H1 (cell line): Measurements from ENCODE around the gene IFNGR1. TPM values are rescaled to one million over a fixed set of nuclear protein-coding genes. Genes with fewer than 3 reads are reported as not detected.
A peak's percentile ranks its signal among the peaks of the same experiment; 100 is the strongest.

Source experiments
- CTCF ChIA-PET: fragments of 300-600 bp; sonication (Branson Sonifier 250); formaldehyde crosslinking; loops from one replicate; lab custom pipeline; 2021; ENCODE audit not compliant: partially characterized antibody; lab: Charles Lee
- POLR2A ChIA-PET: fragments of 300-600 bp; sonication (Branson Sonifier 250); formaldehyde crosslinking; loops from one replicate; lab custom pipeline; 2021; ENCODE audit warnings: inconsistent platforms; ENCODE audit not compliant: partially characterized antibody; lab: Charles Lee
- DNase-seq, 2 experiments: peaks; one replicate each; pipeline versions ENCODE4 v3.0.0 to v3.0.0-alpha.2; 2010 to 2022; ENCODE audit warnings: low spot score in 2 of 2, low read depth in 1 of 2, mixed read lengths in 1 of 2
- FAIRE-seq: peaks from 2 replicates; lab custom pipeline; 2011; peaks lifted over from hg19 to GRCh38; lab: Jason Lieb, UNC
- H2AFZ ChIP-seq: 2 replicates; pipeline ENCODE4 v1.8.1; 2012; ENCODE audit warnings: low read length, inconsistent platforms
- H2AK5ac ChIP-seq: 2 replicates; pipeline ENCODE4 v1.6.1; 2013; ENCODE audit warnings: low read depth, low read length
- H2BK120ac ChIP-seq: replicated peaks from 2 replicates; pipeline ENCODE3; 2013; ENCODE audit warnings: low read depth, low read length, inconsistent platforms
- H2BK12ac ChIP-seq: 2 replicates; pipeline ENCODE4 v1.6.1; 2013; ENCODE audit warnings: low read depth, low read length
- H2BK15ac ChIP-seq: 2 replicates; pipeline ENCODE4 v1.6.1; 2013; ENCODE audit warnings: low read length
- H2BK20ac ChIP-seq: 2 replicates; pipeline ENCODE4 v1.6.1; 2013; ENCODE audit warnings: low read length
- H2BK5ac ChIP-seq: 2 replicates; pipeline ENCODE4 v1.6.1; 2013; ENCODE audit warnings: low read depth, low read length
- H3K14ac ChIP-seq: 2 replicates; pipeline ENCODE4 v1.6.1; 2013; ENCODE audit warnings: inconsistent platforms; ENCODE audit not compliant: insufficient read length
- H3K18ac ChIP-seq: 2 replicates; pipeline ENCODE4 v1.6.1; 2013; ENCODE audit warnings: low read length; ENCODE audit errors: extremely low read depth
- H3K23ac ChIP-seq: 2 replicates; pipeline ENCODE4 v1.6.1; 2013; ENCODE audit warnings: inconsistent platforms; ENCODE audit not compliant: insufficient read length
- H3K23me2 ChIP-seq: 2 replicates; pipeline ENCODE4 v1.6.1; 2013; ENCODE audit warnings: low read depth, low read length
- H3K27ac ChIP-seq: 2 replicates; pipeline ENCODE4 v1.6.1; 2011; ENCODE audit warnings: low read depth, low read length, inconsistent platforms
- H3K27me3 ChIP-seq, 4 experiments: replicated peaks in 1 of 4; 1 replicate in 1 of 4; 2 replicates in 3 of 4; pipeline versions ENCODE4 v1.6.1 to v1.8.1; 2011 to 2013; ENCODE audit warnings: low read length in 3 of 4, mild to moderate bottlenecking in 3 of 4, inconsistent platforms in 2 of 4, mixed read lengths in 2 of 4, moderate library complexity in 1 of 4; ENCODE audit not compliant: control insufficient read depth in 3 of 4, insufficient read depth in 3 of 4; ENCODE audit errors: extremely low read depth in 1 of 4
- H3K36me3 ChIP-seq, 4 experiments: 2 replicates each; pipeline versions ENCODE4 v1.6.1 to v1.8.1; 2011 to 2013; ENCODE audit warnings: mild to moderate bottlenecking in 4 of 4, low read length in 3 of 4, moderate library complexity in 2 of 4, control low read depth in 1 of 4, inconsistent platforms in 1 of 4; ENCODE audit not compliant: insufficient read depth in 4 of 4, control insufficient read depth in 2 of 4
- H3K4ac ChIP-seq: replicated peaks from 2 replicates; pipeline ENCODE3; 2013; ENCODE audit warnings: low read length, low read depth, mixed read lengths, inconsistent platforms; ENCODE audit not compliant: insufficient read length
- H3K4me1 ChIP-seq, 4 experiments: replicated peaks in 1 of 4; 1 replicate in 1 of 4; 2 replicates in 3 of 4; pipeline versions ENCODE4 v1.6.1 to v1.8.1; 2011 to 2013; ENCODE audit warnings: low read length in 3 of 4, inconsistent platforms in 2 of 4, mixed read lengths in 1 of 4; ENCODE audit not compliant: insufficient read depth in 4 of 4, control insufficient read depth in 3 of 4
- H3K4me2 ChIP-seq, 2 experiments: 2 replicates each; pipeline versions ENCODE4 v1.6.1 to v1.8.1; 2011 to 2013; ENCODE audit warnings: low read depth in 2 of 2, low read length in 2 of 2, control low read depth in 1 of 2, inconsistent platforms in 1 of 2, mild to moderate bottlenecking in 1 of 2; ENCODE audit not compliant: insufficient read depth in 1 of 2
- H3K4me3 ChIP-seq, 4 experiments: fragments of 200-600, 300-600 bp in 1 of 4; sonication (generic), shearing (Covaris generic), sonication (Bioruptor Twin) in 1 of 4; 2 replicates each; pipeline versions ENCODE4 v1.5.1 to v1.8.1; 2011 to 2016; ENCODE audit warnings: low read length in 4 of 4, low read depth in 3 of 4, control low read depth in 2 of 4, inconsistent platforms in 2 of 4, mild to moderate bottlenecking in 2 of 4, mixed read lengths in 1 of 4, moderate library complexity in 1 of 4; ENCODE audit not compliant: insufficient read depth in 2 of 4; ENCODE audit errors: extremely low read depth in 1 of 4
- H3K56ac ChIP-seq: replicated peaks from 2 replicates; pipeline ENCODE3; 2013; ENCODE audit warnings: low read depth, mild to moderate bottlenecking, mixed read lengths, low read length, inconsistent platforms; ENCODE audit not compliant: insufficient read length
- H3K79me1 ChIP-seq: 2 replicates; pipeline ENCODE4 v1.6.1; 2013; ENCODE audit warnings: low read depth, low read length, control low read depth
- H3K79me2 ChIP-seq, 2 experiments: 2 replicates each; pipeline versions ENCODE4 v1.6.1 to v1.8.1; 2012 to 2013; ENCODE audit warnings: low read length in 2 of 2, mild to moderate bottlenecking in 2 of 2, inconsistent platforms in 1 of 2; ENCODE audit not compliant: insufficient read depth in 2 of 2, control insufficient read depth in 1 of 2
- H3K9ac ChIP-seq, 4 experiments: replicated peaks in 1 of 4; 1 replicate in 1 of 4; 2 replicates in 3 of 4; pipeline versions ENCODE4 v1.6.1 to v1.8.1; 2011 to 2013; ENCODE audit warnings: low read depth in 3 of 4, low read length in 3 of 4, control low read depth in 2 of 4, mild to moderate bottlenecking in 2 of 4, moderate library complexity in 2 of 4, inconsistent platforms in 1 of 4; ENCODE audit errors: extremely low read depth in 1 of 4
- H3K9me3 ChIP-seq, 2 experiments: 2 replicates each; pipeline versions ENCODE4 v1.6.1 to v1.8.1; 2012 to 2013; ENCODE audit warnings: mild to moderate bottlenecking in 2 of 2, moderate library complexity in 2 of 2, control low read depth in 1 of 2, inconsistent platforms in 1 of 2, low read depth in 1 of 2, low read length in 1 of 2, mixed read lengths in 1 of 2; ENCODE audit not compliant: insufficient read depth in 2 of 2
- H4K20me1 ChIP-seq, 2 experiments: replicated peaks in 1 of 2; 2 replicates each; pipeline versions ENCODE3 to v1.8.1; 2011 to 2013; ENCODE audit warnings: inconsistent platforms in 2 of 2, low read length in 2 of 2, mild to moderate bottlenecking in 1 of 2; ENCODE audit not compliant: insufficient read depth in 2 of 2, control insufficient read depth in 1 of 2
- H4K5ac ChIP-seq: 2 replicates; pipeline ENCODE4 v1.6.1; 2013; ENCODE audit warnings: low read length, low read depth, mixed read lengths, inconsistent platforms; ENCODE audit not compliant: insufficient read length
- H4K8ac ChIP-seq: 2 replicates; pipeline ENCODE4 v1.8.0; 2013; ENCODE audit warnings: mild to moderate bottlenecking, moderate library complexity, low read length, inconsistent platforms; ENCODE audit not compliant: insufficient read depth; ENCODE audit errors: extremely low read depth
- H4K91ac ChIP-seq: replicated peaks from 2 replicates; pipeline ENCODE3; 2013; ENCODE audit warnings: low read length, mixed read lengths, inconsistent platforms; ENCODE audit not compliant: insufficient read length
- BACH1 ChIP-seq: IDR thresholded peaks from 2 replicates; pipeline ENCODE4 v1.6.1; 2012; ENCODE audit warnings: low read length, improper control_type of control experiment
- CBX8 ChIP-seq: fragments of 300-800, 300-1000 bp; sonication (generic); IDR thresholded peaks from 2 replicates; pipeline ENCODE4 v1.7.1; 2016; ENCODE audit warnings: low read depth, low read length, borderline replicate concordance
- FOSL1 ChIP-seq: IDR thresholded peaks from 2 replicates; pipeline ENCODE4 v1.6.1; 2011; ENCODE audit warnings: mild to moderate bottlenecking, low read depth, low read length, moderate library complexity; ENCODE audit not compliant: insufficient read depth
- NRF1 ChIP-seq: IDR thresholded peaks from 2 replicates; pipeline ENCODE4 v1.6.1; 2011; ENCODE audit warnings: mild to moderate bottlenecking, low read depth, low read length, improper control_type of control experiment
- RBBP5 ChIP-seq: IDR thresholded peaks from 2 replicates; pipeline ENCODE4 v1.7.1; 2012; ENCODE audit warnings: low read depth, mild to moderate bottlenecking, inconsistent platforms, low read length, moderate library complexity, borderline replicate concordance
- SIRT6 ChIP-seq: IDR thresholded peaks from one replicate; pipeline ENCODE4 v1.7.1; 2012; ENCODE audit warnings: low read length, inconsistent platforms
- SIX5 ChIP-seq: IDR thresholded peaks from 2 replicates; pipeline ENCODE4 v1.6.1; 2011; ENCODE audit warnings: mild to moderate bottlenecking, low read depth, low read length
- SP2 ChIP-seq: IDR thresholded peaks from 2 replicates; pipeline ENCODE4 v1.6.1; 2012; ENCODE audit warnings: mild to moderate bottlenecking, low read length, inconsistent platforms
- TEAD4 ChIP-seq: IDR thresholded peaks from 2 replicates; pipeline ENCODE4 v1.6.1; 2012; ENCODE audit warnings: low read depth, low read length, inconsistent platforms, mixed read lengths
- WGBS, 2 experiments: shearing (Covaris generic) in 1 of 2; methylation state at CpG; one replicate each; pipeline versions ENCODE4 v1.1.6 to v1.1.7; 2013 to 2015; ENCODE audit warnings: low lambda C conversion rate in 2 of 2, mixed read lengths in 2 of 2, inconsistent platforms in 1 of 2, low coverage in 1 of 2, missing lambda C conversion rate in 1 of 2; ENCODE audit not compliant: insufficient replicate concordance in 2 of 2, insufficient coverage in 1 of 2, insufficient read length in 1 of 2; ENCODE audit errors: extremely low coverage in 1 of 2, missing lambda C conversion rate in 1 of 2; 5-methylcytosine and 5-hydroxymethylcytosine counted together
- polyA plus RNA-seq, 7 experiments: library from polyadenylated mRNA; depleted of rRNA in 3 of 7; stranded (reverse) in 5 of 7; unstranded in 2 of 7; fragments of >200 nt in 5 of 7; fragments of 200-250 nt in 2 of 7; gene quantifications; 1 replicate in 5 of 7; 2 replicates in 1 of 7; 4 replicates in 1 of 7; pipeline versions ENCODE4 v1.2.1 to v1.2.3, GENCODE V29; 2011 to 2013; ENCODE audit warnings: missing spikeins in 2 of 7, mixed read lengths in 2 of 7
- total RNA-seq: library from RNA; stranded (reverse); fragmentation: NEBNext Ultra II Directional; extraction: Animal tissue kit (Norgen Biotek cat#: 25700); gene quantifications from 2 replicates; pipeline ENCODE4 v1.2.1, GENCODE V29; 2021
- TF ChIP-seq, protein P1 (sequence below), 3 experiments: IDR thresholded peaks; 1 replicate in 2 of 3; 2 replicates in 1 of 3; pipeline versions ENCODE4 v1.5.1 to v1.6.1; 2011; ENCODE audit warnings: low read length in 3 of 3, mild to moderate bottlenecking in 3 of 3, inconsistent platforms in 2 of 3, low read depth in 1 of 3, moderate library complexity in 1 of 3; ENCODE audit not compliant: insufficient read depth in 1 of 3; ENCODE audit errors: control extremely low read depth in 1 of 3

IFNGR1 gene
- total and polyA plus RNA-seq, 2 of the 8 experiments (the other 6 are each of a cell fraction or from before 2014, with no cell fraction given), result 9.7 to 20.9 TPM

DNA sequence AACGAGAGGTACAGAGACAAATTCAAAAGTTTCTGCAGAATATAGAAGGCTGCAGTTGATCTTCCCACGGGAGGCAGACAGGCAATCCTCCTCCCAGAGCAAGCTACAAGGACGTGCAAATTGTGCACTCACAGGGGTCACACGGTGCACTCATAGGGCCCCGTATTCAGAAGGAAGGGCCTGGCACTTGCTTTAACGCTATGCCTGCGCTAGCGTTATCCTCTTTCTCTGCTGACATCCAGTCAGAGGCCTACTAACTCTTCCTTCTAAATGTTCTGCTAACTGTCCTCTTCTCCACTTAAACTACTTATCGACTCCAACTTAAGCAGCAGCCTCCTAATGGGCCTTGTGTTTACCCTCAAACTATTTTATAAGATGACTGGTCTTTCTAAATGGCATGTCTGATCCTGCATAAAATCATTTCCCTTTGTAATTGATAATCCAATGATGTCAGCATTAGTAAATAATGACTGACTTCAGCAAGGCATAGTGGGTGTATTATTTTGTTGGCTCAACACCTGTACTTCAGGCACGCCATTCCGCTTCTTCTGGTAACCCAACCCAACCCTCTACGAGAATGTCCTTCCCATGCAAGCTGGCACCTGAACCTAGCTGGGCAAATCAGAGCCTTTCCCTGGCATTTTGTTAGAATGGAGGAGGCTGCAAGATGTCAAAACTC lies 2.2 kb downstream of the IFNGR1 start:
- ChIA-PET POLR2A (interaction anchor here (1.6 kb wide), 1 partner anchor 33 kb away, joined by 3 read pairs; no protein-coding TSS in a partner anchor), CTCF (interaction anchor here (0.5 to 1.3 kb wide), 2 partner anchors 15 to 64 kb away, joined by 3 to 5 read pairs; no protein-coding TSS in a partner anchor)
- H3K18ac ChIP-seq, result no peak overlapping the region
- peaks cover 20 to 69% of the 10 kb centered on the region in 2 experiments for H3K79me2 ChIP-seq
- no peak overlapping the region; a peak in 2 of 8 replicates for H3K4me3 ChIP-seq
- no peak overlapping the region for H3K4ac ChIP-seq
- no peak overlapping the region for H2BK120ac ChIP-seq
- peaks cover 7 to 9% (median 7%) of the 10 kb centered on the region in 4 experiments; a peak in 6 of 7 replicates for H3K4me1 ChIP-seq
- H3K27me3 ChIP-seq, result no peaks in the 10 kb centered on the region
- H3K23me2 ChIP-seq, result 0 out of 2 replicates have a peak, but pooled peaks cover 3% of the 10 kb centered on the region
- peaks cover 14% of the 10 kb centered on the region for H3K79me1 ChIP-seq
- H3K9me3 ChIP-seq, result no peaks in the 10 kb centered on the region
- no peak overlapping the region for H4K8ac ChIP-seq
- H2AK5ac ChIP-seq, result no peak overlapping the region
- no peak for FAIRE-seq
- H4K5ac ChIP-seq, result no peak overlapping the region
- H2BK12ac ChIP-seq, result no peak overlapping the region
- no peak overlapping the region for H2BK15ac ChIP-seq
- H3K9ac ChIP-seq, result no peak overlapping the region; a peak in 1 of 7 replicates
- H3K56ac ChIP-seq, result no peak overlapping the region
- peaks cover 0 to 4% (median under 1%) of the 10 kb centered on the region in 4 experiments; a peak in 2 of 8 replicates for H3K36me3 ChIP-seq
- H3K23ac ChIP-seq, result no peak overlapping the region
- peaks cover 2 to 7% of the 10 kb centered on the region in 2 experiments for H4K20me1 ChIP-seq
- H4K91ac ChIP-seq, result no peak overlapping the region
- H2BK5ac ChIP-seq, result no peak overlapping the region
- H3K14ac ChIP-seq, result no peak overlapping the region
- H2BK20ac ChIP-seq, result no peak overlapping the region
- H3K27ac ChIP-seq, result no peak overlapping the region
- H2AFZ ChIP-seq, result no peak overlapping the region
- 93% methylated on average over 12 of the region's 12 CpGs; no CpG with 5 or more reads in 1 of the 2 experiments for WGBS, 2 experiments
- no peak for DNase-seq
- peak overlapping the region in 1 of 2 experiments; percentile 99; a peak in 1 of 4 replicates for H3K4me2 ChIP-seq
- TF ChIP-seq TEAD4 (no peak), SIRT6 (no peak), FOSL1 (no peak), SP2 (no peak), CBX8 (no peak), NRF1 (no peak), RBBP5 (no peak), BACH1 (no peak), SIX5 (no peak)
- TF ChIP-seq, protein P1, sequence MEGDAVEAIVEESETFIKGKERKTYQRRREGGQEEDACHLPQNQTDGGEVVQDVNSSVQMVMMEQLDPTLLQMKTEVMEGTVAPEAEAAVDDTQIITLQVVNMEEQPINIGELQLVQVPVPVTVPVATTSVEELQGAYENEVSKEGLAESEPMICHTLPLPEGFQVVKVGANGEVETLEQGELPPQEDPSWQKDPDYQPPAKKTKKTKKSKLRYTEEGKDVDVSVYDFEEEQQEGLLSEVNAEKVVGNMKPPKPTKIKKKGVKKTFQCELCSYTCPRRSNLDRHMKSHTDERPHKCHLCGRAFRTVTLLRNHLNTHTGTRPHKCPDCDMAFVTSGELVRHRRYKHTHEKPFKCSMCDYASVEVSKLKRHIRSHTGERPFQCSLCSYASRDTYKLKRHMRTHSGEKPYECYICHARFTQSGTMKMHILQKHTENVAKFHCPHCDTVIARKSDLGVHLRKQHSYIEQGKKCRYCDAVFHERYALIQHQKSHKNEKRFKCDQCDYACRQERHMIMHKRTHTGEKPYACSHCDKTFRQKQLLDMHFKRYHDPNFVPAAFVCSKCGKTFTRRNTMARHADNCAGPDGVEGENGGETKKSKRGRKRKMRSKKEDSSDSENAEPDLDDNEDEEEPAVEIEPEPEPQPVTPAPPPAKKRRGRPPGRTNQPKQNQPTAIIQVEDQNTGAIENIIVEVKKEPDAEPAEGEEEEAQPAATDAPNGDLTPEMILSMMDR (IDR thresholded peaks at IDR 0.05; ENCODE audit: control extremely low read depth in 1 of 3, insufficient read depth in 1 of 3, low read depth in 1 of 3, low read length in 3 of 3), result no peak
